ENCODE measurements around the gene KRT14. TPM values are rescaled to one million over a fixed set of nuclear protein-coding genes. Genes with fewer than 3 reads are reported as not detected.

Gene KRT14
- total RNA-seq, 1 experiment from 2014 or later = not detected

GRCh38 chr17:41533613-41534012 lies 53.1 kb downstream of the KRT14 start:
- Histone ChIP-seq H3K4me3 (ENCODE audit: low read depth in 2 of 2, low read length in 2 of 2) (no peak overlapping the region), H3K36me3 (ENCODE audit: control insufficient read depth, insufficient read depth, low read length) (no peaks in the 10 kb centered on the region), H3K4me1 (ENCODE audit: control insufficient read depth, insufficient read depth, low read length) (peaks cover 72% of the 10 kb centered on the region), H3K27ac (ENCODE audit: low read length) (peak overlapping the region; percentile 55; the same call in 1 of the 2 replicates), H3K27me3 (ENCODE audit: control insufficient read depth, insufficient read depth, low read length) (no peaks in the 10 kb centered on the region), H3K9me3 (ENCODE audit: control insufficient read depth, insufficient read depth, low read depth, low read length) (no peaks in the 10 kb centered on the region)
- CTCF ChIA-PET = no interaction called here
- DNase-seq (ENCODE audit: low read depth, low spot score) (no peak), ATAC-seq (no peak)
- POLR2A ChIA-PET = no interaction called here
- BruUV-seq (replicated peaks) = no TSS peak
- intact Hi-C loops (cut with micrococcal nuclease; ENCODE audit: unreplicated experiment) (no loop called here), in situ Hi-C loops (cut with HindIII; ENCODE audit: low pct_unique_long_range_greater_than_20kb, low sequenced_read_pairs) (loop anchor here (25.0 kb wide), 1 partner anchor 104 kb away; no protein-coding TSS in a partner anchor)
- TF ChIP-seq POLR2AphosphoS5 (IDR thresholded peaks at IDR 0.05; ENCODE audit: low read depth, low read length) = no peak
- no peak for TF ChIP-seq SIN3A (IDR thresholded peaks at IDR 0.05; ENCODE audit: borderline replicate concordance, insufficient read depth, low read depth, low read length)
- no peak for TF ChIP-seq REST (IDR thresholded peaks at IDR 0.05; ENCODE audit: insufficient read depth in 1 of 2, low read depth in 2 of 2, low read length in 1 of 2)
- no peak for TF ChIP-seq TCF7L2 (IDR thresholded peaks at IDR 0.05; ENCODE audit: low read depth, low read length)

GRCh38 chr17:41532947-41533570 lies 53.6 kb downstream of the KRT14 start:
- CTCF ChIA-PET = interaction anchor here (1.4 kb wide), 1 partner anchor 16 kb away, joined by 10 read pairs; no protein-coding TSS in a partner anchor
- ATAC-seq = no peak
- in situ Hi-C loops (cut with HindIII; ENCODE audit: low pct_unique_long_range_greater_than_20kb, low sequenced_read_pairs) (loop anchor here (25.0 kb wide), 1 partner anchor 104 kb away; no protein-coding TSS in a partner anchor), intact Hi-C loops (cut with micrococcal nuclease; ENCODE audit: unreplicated experiment) (no loop called here)
- POLR2A ChIA-PET = interaction anchor here (1.2 kb wide), 1 partner anchor 156 kb away, joined by 3 read pairs; the partner anchor contains the start of gene EIF1
- Histone ChIP-seq H3K4me1 (ENCODE audit: control insufficient read depth, insufficient read depth, low read length) (peaks cover 66% of the 10 kb centered on the region), H3K27ac (ENCODE audit: low read length) (peak overlapping the region; percentile 96; the same call in 1 of the 2 replicates), H3K27me3 (ENCODE audit: control insufficient read depth, insufficient read depth, low read length) (no peaks in the 10 kb centered on the region), H3K36me3 (ENCODE audit: control insufficient read depth, insufficient read depth, low read length) (no peaks in the 10 kb centered on the region), H3K9me3 (ENCODE audit: control insufficient read depth, insufficient read depth, low read depth, low read length) (no peaks in the 10 kb centered on the region), H3K4me3 (ENCODE audit: low read depth in 2 of 2, low read length in 2 of 2) (no peak overlapping the region)
- DNase-seq (ENCODE audit: low read depth, low spot score) = no peak
- BruUV-seq (replicated peaks) = no TSS peak
- TF ChIP-seq TCF7L2 (IDR thresholded peaks at IDR 0.05; ENCODE audit: low read depth, low read length) (no peak), CTCF (IDR thresholded peaks at IDR 0.05) (no peak), REST (IDR thresholded peaks at IDR 0.05; ENCODE audit: insufficient read depth in 1 of 2, low read depth in 2 of 2, low read length in 1 of 2) (no peak), POLR2AphosphoS5 (IDR thresholded peaks at IDR 0.05; ENCODE audit: low read depth, low read length) (no peak), SIN3A (IDR thresholded peaks at IDR 0.05; ENCODE audit: borderline replicate concordance, insufficient read depth, low read depth, low read length) (no peak)

Other genes with a start within 250 kb of the KRT14 start
- gene KRT33A, start 236.1 kb downstream of the KRT14 start, total RNA-seq (2021; ENCODE audit: unreplicated experiment) = not detected
- gene KRT33B, start 217.1 kb downstream of the KRT14 start, total RNA-seq (2021; ENCODE audit: unreplicated experiment) = not detected
- gene KRT34, start 204.6 kb downstream of the KRT14 start, total RNA-seq (2021; ENCODE audit: unreplicated experiment) = not detected
- gene KRT31, start 189.3 kb downstream of the KRT14 start, total RNA-seq (2021; ENCODE audit: unreplicated experiment) = not detected
- gene KRT37, start 162.3 kb downstream of the KRT14 start, total RNA-seq (2021; ENCODE audit: unreplicated experiment) = not detected
- gene KRT38, start 145.9 kb downstream of the KRT14 start, total RNA-seq (2021; ENCODE audit: unreplicated experiment) = not detected
- gene KRT32, start 119.5 kb downstream of the KRT14 start, total RNA-seq (2021; ENCODE audit: unreplicated experiment) = 0.72 TPM
- gene KRT35, start 105.7 kb downstream of the KRT14 start, total RNA-seq (2021; ENCODE audit: unreplicated experiment) = not detected
- not detected for gene KRT36, start 97.0 kb downstream of the KRT14 start, total RNA-seq (2021; ENCODE audit: unreplicated experiment)
- gene KRT13, start 81.3 kb downstream of the KRT14 start, total RNA-seq (2021; ENCODE audit: unreplicated experiment) = 0.36 TPM
- 70.4 TPM for gene KRT15, start 68.0 kb downstream of the KRT14 start, total RNA-seq (2021; ENCODE audit: unreplicated experiment)
- 2,383 TPM for gene KRT19, start 58.6 kb downstream of the KRT14 start, total RNA-seq (2021; ENCODE audit: unreplicated experiment)
- not detected for gene KRT9, start 14.8 kb downstream of the KRT14 start, total RNA-seq (2021; ENCODE audit: unreplicated experiment)
- gene KRT16, start 25.9 kb upstream of the KRT14 start, total RNA-seq (2021; ENCODE audit: unreplicated experiment) = 1.6 TPM
- 1.9 TPM for gene KRT17, start 37.7 kb upstream of the KRT14 start, total RNA-seq (2021; ENCODE audit: unreplicated experiment)
- gene EIF1, start 102.0 kb upstream of the KRT14 start, total RNA-seq (2021; ENCODE audit: unreplicated experiment) = 747 TPM
- not detected for gene GAST, start 125.4 kb upstream of the KRT14 start, total RNA-seq (2021; ENCODE audit: unreplicated experiment)
- 11.6 TPM for gene HAP1, start 147.7 kb upstream of the KRT14 start, total RNA-seq (2021; ENCODE audit: unreplicated experiment)
- 352 TPM for gene JUP, start 199.8 kb upstream of the KRT14 start, total RNA-seq (2021; ENCODE audit: unreplicated experiment)
- gene P3H4, start 225.1 kb upstream of the KRT14 start, total RNA-seq (2021; ENCODE audit: unreplicated experiment) = 58.9 TPM
- 190 TPM for gene FKBP10, start 226.1 kb upstream of the KRT14 start, total RNA-seq (2021; ENCODE audit: unreplicated experiment)
- gene NT5C3B, start 249.3 kb upstream of the KRT14 start, total RNA-seq (2021; ENCODE audit: unreplicated experiment) = 118 TPM

All from Panc1 (cell line).